Astrocyte of the cerebellum (primary cell): ENCODE results near the gene OST4.

Experiments used
- DNase-seq: peaks from one replicate; pipeline ENCODE4 v3.0.0-alpha.2; 2011; ENCODE audit warnings: low read depth
- H3K4me3 ChIP-seq: 2 replicates; pipeline ENCODE4 v1.5.1; 2011; ENCODE audit warnings: mild to moderate bottlenecking, low read depth, low read length, moderate library complexity
- in situ Hi-C: cut with HindIII; loops from 2 replicates; pipeline ENCODE4 v1.10.0; 2017; ENCODE audit warnings: low sequenced_read_pairs
- TF ChIP-seq, protein P1 (sequence below): IDR thresholded peaks from 2 replicates; pipeline ENCODE4 v1.5.1; 2012; ENCODE audit warnings: low read length, low read depth, moderate library complexity, mild to moderate bottlenecking; ENCODE audit errors: missing control alignments

Gene OST4

DNA sequence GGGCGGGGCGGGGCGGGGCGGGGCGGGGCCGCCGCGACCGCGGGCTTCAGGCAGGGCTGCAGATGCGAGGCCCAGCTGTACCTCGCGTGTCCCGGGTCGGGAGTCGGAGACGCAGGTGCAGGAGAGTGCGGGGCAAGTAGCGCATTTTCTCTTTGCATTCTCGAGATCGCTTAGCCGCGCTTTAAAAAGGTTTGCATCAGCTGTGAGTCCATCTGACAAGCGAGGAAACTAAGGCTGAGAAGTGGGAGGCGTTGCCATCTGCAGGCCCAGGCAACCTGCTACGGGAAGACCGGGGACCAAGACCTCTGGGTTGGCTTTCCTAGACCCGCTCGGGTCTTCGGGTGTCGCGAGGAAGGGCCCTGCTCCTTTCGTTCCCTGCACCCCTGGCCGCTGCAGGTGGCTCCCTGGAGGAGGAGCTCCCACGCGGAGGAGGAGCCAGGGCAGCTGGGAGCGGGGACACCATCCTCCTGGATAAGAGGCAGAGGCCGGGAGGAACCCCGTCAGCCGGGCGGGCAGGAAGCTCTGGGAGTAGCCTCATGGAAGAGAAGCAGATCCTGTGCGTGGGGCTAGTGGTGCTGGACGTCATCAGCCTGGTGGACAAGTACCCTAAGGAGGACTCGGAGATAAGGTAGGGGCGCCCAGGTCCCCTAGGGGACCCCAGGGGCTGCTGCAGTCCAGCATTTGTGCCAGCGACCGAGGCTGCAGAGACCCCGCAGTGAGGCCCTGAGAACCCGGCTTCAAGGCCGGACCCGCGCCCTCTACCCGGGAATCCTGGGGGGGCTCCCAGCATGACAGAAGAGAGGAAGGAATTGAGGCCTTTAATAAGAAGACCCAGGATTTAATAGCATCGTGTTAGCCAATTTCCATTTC is 15.5 kb upstream of the OST4 start, which contains the start of gene KHK:
Gene KHK, plus strand, starts transcription at position 49 of the 870 bp plus-strand sequence. Its CDS starts 488 bp downstream, at position 537.
- H3K4me3 ChIP-seq, result peak within 1 kb of the TSS; percentile 44
- TF ChIP-seq, protein P1, sequence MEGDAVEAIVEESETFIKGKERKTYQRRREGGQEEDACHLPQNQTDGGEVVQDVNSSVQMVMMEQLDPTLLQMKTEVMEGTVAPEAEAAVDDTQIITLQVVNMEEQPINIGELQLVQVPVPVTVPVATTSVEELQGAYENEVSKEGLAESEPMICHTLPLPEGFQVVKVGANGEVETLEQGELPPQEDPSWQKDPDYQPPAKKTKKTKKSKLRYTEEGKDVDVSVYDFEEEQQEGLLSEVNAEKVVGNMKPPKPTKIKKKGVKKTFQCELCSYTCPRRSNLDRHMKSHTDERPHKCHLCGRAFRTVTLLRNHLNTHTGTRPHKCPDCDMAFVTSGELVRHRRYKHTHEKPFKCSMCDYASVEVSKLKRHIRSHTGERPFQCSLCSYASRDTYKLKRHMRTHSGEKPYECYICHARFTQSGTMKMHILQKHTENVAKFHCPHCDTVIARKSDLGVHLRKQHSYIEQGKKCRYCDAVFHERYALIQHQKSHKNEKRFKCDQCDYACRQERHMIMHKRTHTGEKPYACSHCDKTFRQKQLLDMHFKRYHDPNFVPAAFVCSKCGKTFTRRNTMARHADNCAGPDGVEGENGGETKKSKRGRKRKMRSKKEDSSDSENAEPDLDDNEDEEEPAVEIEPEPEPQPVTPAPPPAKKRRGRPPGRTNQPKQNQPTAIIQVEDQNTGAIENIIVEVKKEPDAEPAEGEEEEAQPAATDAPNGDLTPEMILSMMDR, result no peak
- no peak for DNase-seq
- in situ Hi-C loops, result no loop called here

DNA sequence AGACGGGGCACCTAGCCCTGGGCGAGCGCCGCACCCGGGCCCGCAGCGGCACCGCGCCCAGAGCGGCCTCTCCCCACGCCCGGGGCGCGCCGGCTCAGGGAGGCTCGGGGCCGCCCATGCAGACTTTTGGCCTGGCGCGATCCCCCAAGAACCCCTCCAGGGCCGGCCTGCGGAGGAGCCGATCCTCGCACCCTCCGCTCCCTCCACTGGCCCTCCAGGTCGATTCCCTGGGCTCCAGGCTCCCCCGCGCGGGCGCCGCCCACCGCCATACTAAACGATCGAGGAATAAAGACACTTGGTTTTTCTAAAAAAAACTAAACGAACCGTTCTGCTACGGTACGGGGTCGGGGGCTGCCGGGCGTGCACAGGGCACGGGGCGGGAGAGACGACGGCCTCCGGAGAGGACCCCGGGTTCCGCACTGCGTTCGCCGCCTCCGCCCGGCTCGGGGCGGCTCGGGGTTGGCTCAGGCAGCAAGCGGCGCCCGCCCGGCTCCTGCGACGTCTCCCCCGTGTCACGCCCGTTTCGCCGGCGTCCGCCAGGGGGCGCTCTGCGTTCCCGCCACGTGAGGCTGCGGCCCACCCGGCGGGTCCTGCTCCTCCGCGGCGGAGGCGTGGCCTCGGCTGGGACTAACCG is 14.8 kb upstream of the OST4 start:
- DNase-seq, result peak; percentile 78
- H3K4me3 ChIP-seq, result peak overlapping the region; percentile 44
- TF ChIP-seq, protein P1, result peak; percentile 65
- in situ Hi-C loops, result no loop called here

DNA sequence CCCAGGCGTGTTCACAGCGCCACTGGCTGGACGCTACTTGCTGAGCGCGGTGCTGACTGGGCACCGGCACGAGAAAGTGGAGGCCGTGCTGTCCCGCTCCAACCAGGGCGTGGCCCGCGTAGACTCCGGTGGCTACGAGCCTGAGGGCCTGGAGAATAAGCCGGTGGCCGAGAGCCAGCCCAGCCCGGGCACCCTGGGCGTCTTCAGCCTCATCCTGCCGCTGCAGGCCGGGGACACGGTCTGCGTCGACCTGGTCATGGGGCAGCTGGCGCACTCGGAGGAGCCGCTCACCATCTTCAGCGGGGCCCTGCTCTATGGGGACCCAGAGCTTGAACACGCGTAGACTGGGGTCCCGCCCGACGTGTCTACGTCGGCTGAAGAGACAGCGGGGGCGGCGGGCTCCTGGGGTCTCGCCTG is 14.2 kb upstream of the OST4 start:
- TF ChIP-seq, protein P1, result peak; percentile 46
- no peak for DNase-seq
- in situ Hi-C loops, result no loop called here

DNA sequence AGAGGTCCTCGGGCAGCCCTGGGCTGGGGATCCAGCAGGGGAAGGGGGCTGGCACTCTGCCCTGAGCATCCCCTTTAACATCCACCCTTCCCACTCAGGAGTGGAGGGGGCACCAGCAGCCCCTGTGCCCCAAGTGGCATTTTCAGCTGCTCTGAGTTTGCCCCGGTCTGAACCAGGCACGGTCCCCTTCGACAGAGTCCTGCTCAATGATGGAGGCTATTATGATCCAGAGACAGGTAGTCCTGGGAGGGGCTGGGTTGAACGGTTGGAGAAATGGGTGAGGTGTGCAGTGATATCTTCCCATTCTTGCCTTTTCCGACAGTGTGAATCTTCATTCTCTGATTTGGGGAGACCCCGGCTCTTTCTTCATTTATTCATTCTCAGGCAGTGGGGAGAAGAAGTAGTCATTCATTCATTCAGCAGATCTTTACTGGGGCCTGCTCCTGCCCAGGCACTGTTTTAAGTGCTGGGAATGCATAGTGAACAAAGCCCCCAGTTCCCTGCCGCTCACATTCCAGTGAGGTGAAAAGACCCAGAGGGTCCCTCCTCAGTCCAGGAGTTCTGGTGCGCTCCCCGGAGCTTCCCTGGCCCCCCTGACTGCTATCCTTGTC is 13.7 kb upstream of the OST4 start:
- TF ChIP-seq, protein P1, result no peak
- DNase-seq, result no peak

More for the DNA sequence above, 14.2 kb upstream of the OST4 start:
- H3K4me3 ChIP-seq, result peak overlapping the region; percentile 44

DNA sequence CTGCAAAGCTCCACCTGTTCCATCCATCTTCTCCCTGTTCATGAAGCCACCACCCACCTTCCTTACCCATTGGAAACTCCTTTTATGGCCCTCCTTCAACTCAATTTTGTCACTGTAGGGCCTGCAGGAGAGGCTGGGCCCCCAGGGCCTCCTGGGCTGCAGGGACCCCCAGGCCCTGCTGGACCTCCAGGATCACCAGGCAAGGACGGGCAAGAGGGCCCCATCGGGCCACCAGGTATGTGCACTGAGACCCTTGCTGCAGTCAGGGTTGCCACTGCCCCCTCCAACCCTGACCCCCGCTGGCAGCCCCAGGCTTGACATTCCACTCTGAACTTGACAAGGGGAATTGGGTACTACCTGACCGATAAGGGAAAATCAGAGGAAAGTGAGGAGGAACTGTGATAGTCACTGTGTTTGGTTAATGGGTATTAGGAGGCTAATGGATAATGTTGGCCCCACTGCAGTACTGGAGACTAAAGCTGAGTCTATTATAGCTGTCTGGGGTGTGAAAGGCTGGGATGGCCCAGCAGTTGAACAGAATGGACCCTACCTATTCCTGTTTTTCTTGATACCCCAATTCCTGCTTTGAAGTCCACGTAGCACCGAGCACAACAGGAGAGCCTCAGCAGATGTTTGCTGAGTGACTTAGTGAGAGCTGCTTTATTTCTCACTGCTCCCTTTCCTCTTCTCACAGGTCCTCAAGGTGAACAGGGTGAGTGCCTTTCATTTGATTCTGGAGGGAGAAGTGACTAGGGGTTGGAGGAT is 13.0 kb upstream of the OST4 start:
- in situ Hi-C loops, result no loop called here
- no peak overlapping the region for H3K4me3 ChIP-seq
- DNase-seq, result no peak
- TF ChIP-seq, protein P1, result no peak

More for the DNA sequence above, 13.7 kb upstream of the OST4 start:
- in situ Hi-C loops, result no loop called here
- peak overlapping the region; percentile 44 for H3K4me3 ChIP-seq
